ENCODE results near the gene CLIC1. TPM values are rescaled to one million over a fixed set of nuclear protein-coding genes. Genes with fewer than 3 reads are reported as not detected.

The CLIC1 gene
- total and polyA plus RNA-seq, 8 donors, result 226 to 465 (median 265) TPM

DNA sequence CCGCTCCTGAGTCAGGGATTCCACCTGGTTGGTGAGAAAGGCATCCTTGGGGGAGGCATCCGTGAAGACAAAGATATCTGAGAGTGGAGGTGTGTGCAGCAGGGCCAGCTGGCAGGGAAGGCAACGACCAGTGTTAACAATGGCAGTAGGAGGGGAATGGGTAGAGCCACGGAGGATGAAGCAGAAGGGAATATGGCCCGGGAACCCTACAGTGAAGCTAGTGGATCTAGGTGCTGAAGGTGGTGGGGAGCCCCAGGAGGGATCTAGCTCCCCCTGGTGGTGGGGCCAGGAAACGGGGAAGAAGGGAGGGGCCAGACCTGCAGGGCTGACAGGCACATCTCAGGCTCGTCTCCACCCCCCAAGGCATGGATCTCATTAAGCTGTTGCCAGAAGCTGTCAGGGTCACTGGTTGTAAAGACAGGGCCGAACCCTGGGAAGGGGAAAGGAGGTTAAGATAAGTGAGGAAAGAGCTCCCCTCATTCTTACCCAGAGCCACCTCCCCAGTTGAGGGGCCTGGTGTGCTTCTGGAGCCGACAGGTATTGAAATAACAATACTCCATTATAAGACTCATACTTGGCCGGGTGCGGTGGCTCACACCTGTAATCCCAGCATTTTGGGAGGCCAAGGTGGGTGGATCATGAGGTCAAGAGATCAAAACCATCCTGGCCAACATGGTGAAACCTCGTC, 33.5 kb upstream of the CLIC1 start:
- DNase-seq, result peak in 2 of 4 donors; percentile 84 to 95
- H3K4me1 ChIP-seq, result peaks cover 0 to 30% of the 10 kb centered on the region in 2 donors
- no peaks in the 10 kb centered on the region for H3K27me3 ChIP-seq
- no peak overlapping the region for H3K4me3 ChIP-seq
- intact Hi-C loops (cut with DNase I), result no loop called here
- peak overlapping the region in 1 of 2 donors; percentile 77 for H3K27ac ChIP-seq
- no peaks in the 10 kb centered on the region for H3K36me3 ChIP-seq
- ATAC-seq, result peak; percentile 86
- TF ChIP-seq, protein P1, sequence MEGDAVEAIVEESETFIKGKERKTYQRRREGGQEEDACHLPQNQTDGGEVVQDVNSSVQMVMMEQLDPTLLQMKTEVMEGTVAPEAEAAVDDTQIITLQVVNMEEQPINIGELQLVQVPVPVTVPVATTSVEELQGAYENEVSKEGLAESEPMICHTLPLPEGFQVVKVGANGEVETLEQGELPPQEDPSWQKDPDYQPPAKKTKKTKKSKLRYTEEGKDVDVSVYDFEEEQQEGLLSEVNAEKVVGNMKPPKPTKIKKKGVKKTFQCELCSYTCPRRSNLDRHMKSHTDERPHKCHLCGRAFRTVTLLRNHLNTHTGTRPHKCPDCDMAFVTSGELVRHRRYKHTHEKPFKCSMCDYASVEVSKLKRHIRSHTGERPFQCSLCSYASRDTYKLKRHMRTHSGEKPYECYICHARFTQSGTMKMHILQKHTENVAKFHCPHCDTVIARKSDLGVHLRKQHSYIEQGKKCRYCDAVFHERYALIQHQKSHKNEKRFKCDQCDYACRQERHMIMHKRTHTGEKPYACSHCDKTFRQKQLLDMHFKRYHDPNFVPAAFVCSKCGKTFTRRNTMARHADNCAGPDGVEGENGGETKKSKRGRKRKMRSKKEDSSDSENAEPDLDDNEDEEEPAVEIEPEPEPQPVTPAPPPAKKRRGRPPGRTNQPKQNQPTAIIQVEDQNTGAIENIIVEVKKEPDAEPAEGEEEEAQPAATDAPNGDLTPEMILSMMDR (IDR thresholded peaks at IDR 0.05), result peak; percentile 81 to 97
- H3K9me3 ChIP-seq, result no peaks in the 10 kb centered on the region

DNA sequence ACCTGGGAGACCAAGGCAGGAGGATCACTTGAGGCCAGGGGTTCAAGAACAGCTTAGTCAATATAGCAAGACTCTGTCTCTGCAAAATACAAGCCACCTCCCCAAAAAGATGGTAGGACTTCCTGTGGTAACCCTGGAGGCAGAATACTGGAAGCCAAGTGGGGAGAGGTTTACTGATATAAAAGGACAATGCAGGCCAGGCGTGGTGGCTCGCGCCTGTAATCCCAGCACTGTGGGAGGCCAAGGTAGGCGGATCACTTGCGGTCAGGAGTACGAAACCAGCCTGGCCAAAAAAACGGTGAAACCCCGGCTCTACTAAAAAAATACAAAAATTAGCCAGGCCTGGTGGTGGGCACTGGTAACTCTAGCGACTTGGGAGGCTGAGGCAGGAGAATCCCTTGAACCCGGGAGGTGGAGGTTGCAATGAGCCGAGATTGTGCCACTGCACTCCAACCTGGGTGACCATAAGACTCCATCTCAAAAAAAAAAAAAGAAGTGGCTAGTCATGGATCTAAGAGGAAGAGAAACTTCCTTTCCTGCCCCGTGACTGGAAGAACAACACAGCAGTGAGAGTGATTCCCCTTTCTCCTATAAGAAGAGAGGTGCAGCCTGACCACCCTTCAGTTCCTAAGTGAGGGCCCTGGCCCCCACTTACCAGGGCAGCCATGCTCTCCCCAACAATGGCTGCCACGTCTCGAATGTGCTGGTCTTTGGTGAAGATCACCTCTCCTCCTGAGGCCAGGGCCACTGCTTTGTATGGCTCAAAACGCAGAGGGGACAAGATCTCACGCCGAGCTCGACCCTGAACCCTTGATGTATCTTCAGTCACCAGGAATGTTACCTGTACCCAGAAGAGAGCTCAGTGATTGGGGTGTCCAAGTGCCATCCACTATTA, 32.3 kb upstream of the CLIC1 start:
- no peaks in the 10 kb centered on the region for H3K27me3 ChIP-seq
- intact Hi-C loops (cut with DNase I), result no loop called here
- H3K4me3 ChIP-seq, result no peak overlapping the region
- H3K9me3 ChIP-seq, result no peaks in the 10 kb centered on the region
- H3K36me3 ChIP-seq, result no peaks in the 10 kb centered on the region
- peaks cover 0 to 30% of the 10 kb centered on the region in 2 donors for H3K4me1 ChIP-seq
- ATAC-seq (peak; percentile 26), DNase-seq (peak in 1 of 4 donors; percentile 31)
- H3K27ac ChIP-seq, result peak overlapping the region in 1 of 2 donors; percentile 77
- TF ChIP-seq, protein P1 (IDR thresholded peaks at IDR 0.05), result no peak

GRCh38 chr6:31767096-31767645, 30.8 kb upstream of the CLIC1 start:
- Histone ChIP-seq H3K27ac (no peak overlapping the region), H3K9me3 (no peaks in the 10 kb centered on the region), H3K36me3 (no peaks in the 10 kb centered on the region), H3K4me3 (no peak overlapping the region), H3K27me3 (no peaks in the 10 kb centered on the region), H3K4me1 (peaks cover 0 to 25% of the 10 kb centered on the region in 2 donors)
- TF ChIP-seq, protein P1 (IDR thresholded peaks at IDR 0.05), result no peak
- ATAC-seq (no peak), DNase-seq (peak in 1 of 4 donors; percentile 24)
- intact Hi-C loops (cut with DNase I), result no loop called here

- Histone ChIP-seq H3K27me3 (no peaks in the 10 kb centered on the region), H3K4me1 (peaks cover 0 to 25% of the 10 kb centered on the region in 2 donors), H3K27ac (no peak overlapping the region), H3K36me3 (no peaks in the 10 kb centered on the region), H3K4me3 (no peak overlapping the region), H3K9me3 (no peaks in the 10 kb centered on the region)
- ATAC-seq (peak; percentile 41), DNase-seq (peak in 2 of 4 donors; percentile 42 to 73)
- intact Hi-C loops (cut with DNase I), result no loop called here
- TF ChIP-seq, protein P1 (IDR thresholded peaks at IDR 0.05), result no peak
Observed at GRCh38 chr6:31765910-31766794, 29.8 kb upstream of the CLIC1 start.

Data from left lung (tissue), 10 donors.